ENCODE measurements around the gene LRMDA. TPM values are rescaled to one million over a fixed set of nuclear protein-coding genes. Genes with fewer than 3 reads are reported as not detected.

LRMDA gene
- total RNA-seq, 4 donors from 2014 or later, result 0.88 to 14.1 (median 5.1) TPM; not detected in 1

- Histone ChIP-seq H3K36me3 (no peaks in the 10 kb centered on the region), H3K4me1 (peaks cover 0 to 9% (median 0%) of the 10 kb centered on the region in 3 donors), H3K27me3 (no peaks in the 10 kb centered on the region), H3K4me3 (no peak overlapping the region), H3K9me3 (no peaks in the 10 kb centered on the region), H3K27ac (no peak overlapping the region)
- 69 to 82% methylated on average over 1 of the region's 1 CpG for WGBS, 2 donors
- no peak for TF ChIP-seq POLR2A (IDR thresholded peaks at IDR 0.05)
- TF ChIP-seq, protein P1, sequence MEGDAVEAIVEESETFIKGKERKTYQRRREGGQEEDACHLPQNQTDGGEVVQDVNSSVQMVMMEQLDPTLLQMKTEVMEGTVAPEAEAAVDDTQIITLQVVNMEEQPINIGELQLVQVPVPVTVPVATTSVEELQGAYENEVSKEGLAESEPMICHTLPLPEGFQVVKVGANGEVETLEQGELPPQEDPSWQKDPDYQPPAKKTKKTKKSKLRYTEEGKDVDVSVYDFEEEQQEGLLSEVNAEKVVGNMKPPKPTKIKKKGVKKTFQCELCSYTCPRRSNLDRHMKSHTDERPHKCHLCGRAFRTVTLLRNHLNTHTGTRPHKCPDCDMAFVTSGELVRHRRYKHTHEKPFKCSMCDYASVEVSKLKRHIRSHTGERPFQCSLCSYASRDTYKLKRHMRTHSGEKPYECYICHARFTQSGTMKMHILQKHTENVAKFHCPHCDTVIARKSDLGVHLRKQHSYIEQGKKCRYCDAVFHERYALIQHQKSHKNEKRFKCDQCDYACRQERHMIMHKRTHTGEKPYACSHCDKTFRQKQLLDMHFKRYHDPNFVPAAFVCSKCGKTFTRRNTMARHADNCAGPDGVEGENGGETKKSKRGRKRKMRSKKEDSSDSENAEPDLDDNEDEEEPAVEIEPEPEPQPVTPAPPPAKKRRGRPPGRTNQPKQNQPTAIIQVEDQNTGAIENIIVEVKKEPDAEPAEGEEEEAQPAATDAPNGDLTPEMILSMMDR (IDR thresholded peaks at IDR 0.05), result no peak
- DNase-seq, result no peak
- intact Hi-C loops (cut with DNase I), result no loop called here
These were observed 635.0 kb downstream of the LRMDA start for GRCh38 chr10:76066457-76066856.

DNA sequence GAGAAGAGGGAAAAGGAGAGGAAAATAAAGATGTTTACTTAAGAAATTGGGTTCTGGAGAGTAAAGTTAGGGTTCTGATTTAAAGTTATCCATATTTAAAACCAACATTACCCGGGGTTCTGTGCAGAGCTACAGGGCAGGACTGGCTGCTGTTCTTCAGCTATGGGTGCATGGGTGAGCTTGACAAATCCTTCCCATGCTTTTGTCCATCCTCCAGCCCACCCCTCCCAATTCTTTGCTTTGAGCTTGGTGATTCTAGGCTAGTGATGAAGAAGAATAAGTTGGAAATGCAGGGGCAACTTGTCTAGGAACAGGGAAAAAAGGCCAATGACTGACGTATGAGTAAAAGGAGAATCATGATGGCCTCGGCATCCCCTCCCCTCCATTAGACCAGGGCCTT is 636.0 kb downstream of the LRMDA start:
- WGBS, 2 donors, result 86 to 94% methylated on average over 3 of the region's 3 CpGs
- H3K27ac ChIP-seq, result no peak overlapping the region
- no peaks in the 10 kb centered on the region for H3K9me3 ChIP-seq
- H3K4me3 ChIP-seq, result no peak overlapping the region
- H3K36me3 ChIP-seq, result no peaks in the 10 kb centered on the region
- no peaks in the 10 kb centered on the region for H3K27me3 ChIP-seq
- intact Hi-C loops (cut with DNase I), result no loop called here
- no peak for DNase-seq
- TF ChIP-seq, protein P1 (IDR thresholded peaks at IDR 0.05), result no peak
- no peak for TF ChIP-seq POLR2A (IDR thresholded peaks at IDR 0.05)
- peaks cover 0 to 14% (median 0%) of the 10 kb centered on the region in 3 donors for H3K4me1 ChIP-seq

DNA sequence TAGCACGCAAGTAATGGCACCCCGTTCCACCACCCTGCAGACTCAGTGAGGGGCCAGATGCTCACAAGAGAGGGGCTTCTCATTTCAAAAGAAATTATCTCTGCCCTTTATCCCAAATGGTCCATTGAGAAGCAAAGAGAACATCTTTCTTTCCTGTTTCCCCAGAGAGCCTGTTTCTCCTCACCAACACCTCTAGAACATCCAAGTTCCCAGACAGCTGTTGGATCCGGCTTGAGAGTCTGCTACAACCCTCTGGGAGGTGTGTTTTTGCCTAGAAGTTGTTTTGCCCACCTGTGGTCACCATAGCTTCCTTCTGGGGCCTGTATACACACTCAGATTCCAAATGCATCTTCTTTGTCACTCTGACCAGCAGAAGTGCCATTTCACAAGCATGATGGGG is 637.4 kb downstream of the LRMDA start:
- H3K9me3 ChIP-seq, result no peaks in the 10 kb centered on the region
- H3K27me3 ChIP-seq, result no peaks in the 10 kb centered on the region
- 67 to 79% methylated on average over 3 of the region's 3 CpGs for WGBS, 2 donors
- no peak overlapping the region for H3K4me3 ChIP-seq
- H3K36me3 ChIP-seq, result no peaks in the 10 kb centered on the region
- intact Hi-C loops (cut with DNase I), result no loop called here
- TF ChIP-seq, protein P1 (IDR thresholded peaks at IDR 0.05), result no peak
- no peak for DNase-seq
- no peak overlapping the region for H3K27ac ChIP-seq
- peaks cover 0 to 14% (median 0%) of the 10 kb centered on the region in 3 donors for H3K4me1 ChIP-seq

DNA sequence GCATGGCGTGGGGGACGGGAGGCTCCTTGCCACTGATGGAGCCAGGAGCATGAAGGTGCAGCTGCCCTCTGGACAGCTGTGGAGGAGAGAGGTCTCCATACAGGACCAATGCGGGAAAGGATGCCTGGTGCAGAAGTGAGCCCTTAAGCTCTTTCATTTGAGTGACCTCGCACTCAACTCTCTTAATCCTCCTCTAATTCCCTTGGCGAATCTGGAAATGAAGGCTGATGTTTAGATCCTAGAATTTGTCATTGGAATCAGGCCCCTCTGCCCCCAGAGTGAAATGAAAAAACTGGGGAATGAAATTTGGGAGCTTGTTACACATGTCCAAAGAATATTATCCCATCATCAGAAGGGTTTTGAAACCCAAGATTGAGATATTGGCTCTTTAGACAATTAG is 639.5 kb downstream of the LRMDA start:
- H3K27me3 ChIP-seq, result no peaks in the 10 kb centered on the region
- no peaks in the 10 kb centered on the region for H3K9me3 ChIP-seq
- WGBS, 2 donors, result 71 to 91% methylated on average over 3 to 5 of the region's 5 CpGs
- no peak for DNase-seq
- H3K36me3 ChIP-seq, result no peaks in the 10 kb centered on the region
- TF ChIP-seq, protein P1 (IDR thresholded peaks at IDR 0.05), result no peak
- no peak for TF ChIP-seq POLR2A (IDR thresholded peaks at IDR 0.05)
- intact Hi-C loops (cut with DNase I), result no loop called here
- H3K27ac ChIP-seq, result peak overlapping the region in 2 of 4 donors; percentile 37 to 66
- no peak overlapping the region for H3K4me3 ChIP-seq
- H3K4me1 ChIP-seq, result peaks cover 0 to 14% (median 0%) of the 10 kb centered on the region in 3 donors

- WGBS, 2 donors, result 36 to 51% methylated on average over 5 of the region's 5 CpGs
- DNase-seq, result no peak
These were observed 640.4 kb downstream of the LRMDA start for GRCh38 chr10:76071653-76072365.

More at GRCh38 chr10:76071653-76072365, 640.4 kb downstream of the LRMDA start:
- H3K36me3 ChIP-seq, result no peaks in the 10 kb centered on the region
- H3K4me1 ChIP-seq, result peaks cover 0 to 14% (median 0%) of the 10 kb centered on the region in 3 donors
- no peak for TF ChIP-seq POLR2A (IDR thresholded peaks at IDR 0.05)
- TF ChIP-seq, protein P1 (IDR thresholded peaks at IDR 0.05), result no peak
- intact Hi-C loops (cut with DNase I), result no loop called here
- H3K27me3 ChIP-seq, result no peaks in the 10 kb centered on the region
- peak overlapping the region in 2 of 4 donors; percentile 36 to 66 for H3K27ac ChIP-seq
- H3K4me3 ChIP-seq, result no peak overlapping the region
- no peaks in the 10 kb centered on the region for H3K9me3 ChIP-seq
